ENCODE data around the gene AFF3.

The AFF3 gene

GRCh38 chr2:99682275-99683060 is 459.9 kb downstream of the AFF3 start:
- no peak for TF ChIP-seq CTCF (IDR thresholded peaks at IDR 0.05; ENCODE audit: insufficient read depth, low read depth, low read length, missing control alignments)

DNA sequence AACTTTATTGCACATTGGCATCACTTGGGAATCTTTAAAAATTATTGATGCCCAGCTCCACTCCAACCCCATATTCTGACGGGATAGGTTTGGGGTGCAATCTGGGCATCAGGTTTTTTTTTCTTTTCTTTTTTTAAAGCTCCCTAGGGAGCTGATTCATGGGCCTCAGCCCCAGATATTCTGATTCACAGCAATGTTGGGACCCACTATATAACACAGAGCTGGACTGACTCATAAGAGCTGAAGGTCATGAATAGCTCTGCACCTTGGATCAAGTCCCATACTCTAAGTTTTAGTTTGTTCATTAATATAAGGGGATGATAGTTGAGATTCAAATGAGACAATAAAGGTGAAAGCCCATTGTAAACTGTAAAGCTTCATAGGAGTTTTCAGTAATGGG is 461.4 kb downstream of the AFF3 start:
- TF ChIP-seq CTCF (IDR thresholded peaks at IDR 0.05; ENCODE audit: insufficient read depth, low read depth, low read length, missing control alignments) = no peak
- no peak for DNase-seq (ENCODE audit: low read depth)
- H3K4me3 ChIP-seq (ENCODE audit: low read length) = no peak overlapping the region

More at GRCh38 chr2:99682275-99683060, 459.9 kb downstream of the AFF3 start:
- no peak overlapping the region for H3K4me3 ChIP-seq (ENCODE audit: low read length)
- no peak for DNase-seq (ENCODE audit: low read depth)

- TF ChIP-seq CTCF (IDR thresholded peaks at IDR 0.05; ENCODE audit: insufficient read depth, low read depth, low read length, missing control alignments) = no peak
- H3K4me3 ChIP-seq (ENCODE audit: low read length) = no peak overlapping the region
- no peak for DNase-seq (ENCODE audit: low read depth)
Measured at GRCh38 chr2:99679518-99679917, 462.9 kb downstream of the AFF3 start.

- no peak for TF ChIP-seq CTCF (IDR thresholded peaks at IDR 0.05; ENCODE audit: insufficient read depth, low read depth, low read length, missing control alignments)
- H3K4me3 ChIP-seq (ENCODE audit: low read length) = no peak overlapping the region
- no peak for DNase-seq (ENCODE audit: low read depth)
Measured at GRCh38 chr2:99678625-99679024, 463.8 kb downstream of the AFF3 start.

DNA sequence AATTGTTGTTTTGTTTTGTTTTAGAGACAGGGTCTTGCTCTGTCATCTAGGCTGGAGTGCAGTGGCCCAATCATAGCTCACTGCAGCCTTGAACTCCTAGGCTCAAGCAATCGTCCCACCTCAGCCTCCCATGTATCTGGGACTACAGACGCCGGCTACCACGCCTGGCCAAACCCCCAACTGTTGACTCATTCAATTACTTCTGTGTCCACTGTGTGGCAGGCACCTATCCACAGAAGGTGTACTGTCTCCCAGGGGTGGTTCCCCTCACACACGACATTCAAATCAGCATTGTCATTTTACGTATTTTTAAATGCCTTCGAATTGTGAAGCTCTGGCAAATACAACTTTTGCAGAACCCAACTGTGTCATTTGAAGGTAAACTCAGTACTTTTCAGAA is 464.6 kb downstream of the AFF3 start:
- no peak for DNase-seq (ENCODE audit: low read depth)
- TF ChIP-seq CTCF (IDR thresholded peaks at IDR 0.05; ENCODE audit: insufficient read depth, low read depth, low read length, missing control alignments) = no peak

DNA sequence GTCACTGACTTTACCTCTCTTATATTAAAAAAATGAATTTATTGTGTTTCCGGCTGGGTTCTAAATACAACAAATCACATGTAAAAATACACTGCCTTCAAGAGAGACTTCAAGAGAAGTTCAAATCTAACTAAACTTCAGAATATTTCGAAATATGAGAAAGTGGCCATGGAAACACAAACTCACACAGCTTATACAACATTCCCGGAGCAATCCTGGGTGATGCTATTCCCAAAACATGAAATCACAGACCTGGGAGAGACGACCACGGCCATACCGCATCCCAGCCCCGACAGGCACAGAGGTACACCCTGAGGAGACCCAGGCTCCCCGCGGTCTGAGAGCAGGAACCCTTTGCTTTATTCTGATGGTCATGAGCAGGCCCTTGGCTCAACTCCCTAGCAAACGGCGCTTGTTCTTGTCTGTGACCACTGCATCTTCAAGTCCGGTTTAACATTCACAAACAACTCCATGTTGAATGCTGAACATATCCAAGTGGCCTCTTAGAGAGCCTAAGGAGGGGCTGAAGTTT is 467.2 kb downstream of the AFF3 start:
- DNase-seq (ENCODE audit: low read depth) = no peak
- no peak overlapping the region for H3K4me3 ChIP-seq (ENCODE audit: low read length)
- no peak for TF ChIP-seq CTCF (IDR thresholded peaks at IDR 0.05; ENCODE audit: insufficient read depth, low read depth, low read length, missing control alignments)

More for the DNA sequence above, 464.6 kb downstream of the AFF3 start:
- no peak overlapping the region for H3K4me3 ChIP-seq (ENCODE audit: low read length)

- DNase-seq (ENCODE audit: low read depth) = no peak
- no peak overlapping the region for H3K4me3 ChIP-seq (ENCODE audit: low read length)
- no peak for TF ChIP-seq CTCF (IDR thresholded peaks at IDR 0.05; ENCODE audit: insufficient read depth, low read depth, low read length, missing control alignments)
Measured at GRCh38 chr2:99674090-99674489, 468.3 kb downstream of the AFF3 start.
